Testis (tissue), 3 donors: Measurements from ENCODE around the gene PAXIP1. TPM values are rescaled to one million over a fixed set of nuclear protein-coding genes. Genes with fewer than 3 reads are reported as not detected.

Source experiments
- DNase-seq: peaks from one replicate; pipeline ENCODE4 v3.0.0-alpha.2; 2019
- H3K27ac ChIP-seq, 2 donors: fragments of 200-600 bp; sonication (generic); one replicate each; pipeline ENCODE4 v1.5.1; 2019
- H3K27me3 ChIP-seq: fragments of 200-600 bp; sonication (generic); one replicate; pipeline ENCODE4 v1.5.1; 2019
- H3K36me3 ChIP-seq: fragments of 200-600 bp; sonication (generic); one replicate; pipeline ENCODE4 v1.5.1; 2017; ENCODE audit warnings: low read depth; ENCODE audit errors: missing control alignments
- H3K4me1 ChIP-seq: fragments of 200-600 bp; sonication (generic); one replicate; pipeline ENCODE4 v1.5.1; 2019
- H3K4me3 ChIP-seq, 2 donors: fragments of 200-600 bp; sonication (generic); one replicate each; pipeline ENCODE4 v1.5.1; 2017 to 2019
- H3K9me3 ChIP-seq: fragments of 200-600 bp; sonication (generic); one replicate; pipeline ENCODE4 v1.5.1; 2017
- POLR2A ChIP-seq: fragments of 450-650 bp; IDR thresholded peaks from one replicate; pipeline ENCODE4 v1.6.1; 2017; ENCODE audit warnings: antibody characterized with exemption, mild to moderate bottlenecking, moderate library complexity
- WGBS, 2 donors: methylation state at CpG; one replicate each; pipeline ENCODE4 v1.1.5; 2018; 5-methylcytosine and 5-hydroxymethylcytosine counted together
- intact Hi-C: fragments of 100-400 bp; cut with DNase I; formaldehyde crosslinking; loops from one replicate; pipeline ENCODE4 v1.15.1; 2023; ENCODE audit warnings: low total_unique reads
- polyA plus RNA-seq: library from polyadenylated mRNA; stranded (reverse); fragments of 350-450 nt; fragmentation: Illumina TruSeq; extraction: RNeasy Lipid Tissue Mini Kit (QIAGEN cat#74804); gene quantifications from one replicate; pipeline ENCODE4 v1.2.3, GENCODE V29; 2014; ENCODE audit warnings: low read depth, low replicate concordance; ENCODE audit not compliant: insufficient read depth
- total RNA-seq, 2 donors: library from RNA; depleted of rRNA; stranded (reverse); fragments of >200 nt; gene quantifications; one replicate each; pipeline ENCODE4 v1.2.3, GENCODE V29; 2016
- TF ChIP-seq, protein P1 (sequence below), 3 experiments: fragments of 450-650 bp in 2 of 3; fragments of 200-600 bp in 1 of 3; sonication (generic) in 1 of 3; IDR thresholded peaks; one replicate each; pipeline ENCODE4 v1.5.1; 2016 to 2019; ENCODE audit warnings: antibody characterized with exemption in 3 of 3, mild to moderate bottlenecking in 2 of 3, moderate library complexity in 1 of 3

The PAXIP1 gene
- total and polyA plus RNA-seq, 3 donors from 2014 or later = 24.2 to 39.4 (median 37.2) TPM

DNA sequence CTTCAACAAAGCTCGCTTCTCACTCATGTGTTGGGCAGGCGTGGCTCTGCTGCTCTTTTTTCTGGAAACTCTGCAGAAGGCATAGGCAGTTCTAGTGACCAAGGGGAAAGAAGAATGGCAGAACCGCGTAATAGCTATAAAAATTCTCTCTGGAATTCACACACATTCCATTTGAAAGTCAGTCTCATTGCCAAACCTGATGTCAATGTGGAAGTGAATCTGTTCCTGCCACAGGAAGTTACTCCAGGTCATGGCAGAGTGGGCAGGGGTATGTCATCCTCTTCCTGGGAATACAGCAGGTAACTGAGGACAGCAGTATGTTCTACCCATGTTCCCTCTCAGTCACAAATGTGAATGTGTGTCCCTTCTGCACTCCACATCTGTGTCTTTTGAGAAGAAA lies 8.2 kb upstream of the PAXIP1 start:
- 83 to 97% methylated on average over 4 of the region's 4 CpGs for WGBS, 2 donors
- Histone ChIP-seq H3K27ac (no peak overlapping the region), H3K9me3 (no peaks in the 10 kb centered on the region), H3K36me3 (no peaks in the 10 kb centered on the region), H3K4me3 (no peak overlapping the region), H3K4me1 (no peaks in the 10 kb centered on the region), H3K27me3 (no peaks in the 10 kb centered on the region)
- no peak for DNase-seq
- intact Hi-C loops = no loop called here
- TF ChIP-seq, protein P1, sequence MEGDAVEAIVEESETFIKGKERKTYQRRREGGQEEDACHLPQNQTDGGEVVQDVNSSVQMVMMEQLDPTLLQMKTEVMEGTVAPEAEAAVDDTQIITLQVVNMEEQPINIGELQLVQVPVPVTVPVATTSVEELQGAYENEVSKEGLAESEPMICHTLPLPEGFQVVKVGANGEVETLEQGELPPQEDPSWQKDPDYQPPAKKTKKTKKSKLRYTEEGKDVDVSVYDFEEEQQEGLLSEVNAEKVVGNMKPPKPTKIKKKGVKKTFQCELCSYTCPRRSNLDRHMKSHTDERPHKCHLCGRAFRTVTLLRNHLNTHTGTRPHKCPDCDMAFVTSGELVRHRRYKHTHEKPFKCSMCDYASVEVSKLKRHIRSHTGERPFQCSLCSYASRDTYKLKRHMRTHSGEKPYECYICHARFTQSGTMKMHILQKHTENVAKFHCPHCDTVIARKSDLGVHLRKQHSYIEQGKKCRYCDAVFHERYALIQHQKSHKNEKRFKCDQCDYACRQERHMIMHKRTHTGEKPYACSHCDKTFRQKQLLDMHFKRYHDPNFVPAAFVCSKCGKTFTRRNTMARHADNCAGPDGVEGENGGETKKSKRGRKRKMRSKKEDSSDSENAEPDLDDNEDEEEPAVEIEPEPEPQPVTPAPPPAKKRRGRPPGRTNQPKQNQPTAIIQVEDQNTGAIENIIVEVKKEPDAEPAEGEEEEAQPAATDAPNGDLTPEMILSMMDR (IDR thresholded peaks at IDR 0.05) = no peak
- TF ChIP-seq POLR2A = no peak

DNA sequence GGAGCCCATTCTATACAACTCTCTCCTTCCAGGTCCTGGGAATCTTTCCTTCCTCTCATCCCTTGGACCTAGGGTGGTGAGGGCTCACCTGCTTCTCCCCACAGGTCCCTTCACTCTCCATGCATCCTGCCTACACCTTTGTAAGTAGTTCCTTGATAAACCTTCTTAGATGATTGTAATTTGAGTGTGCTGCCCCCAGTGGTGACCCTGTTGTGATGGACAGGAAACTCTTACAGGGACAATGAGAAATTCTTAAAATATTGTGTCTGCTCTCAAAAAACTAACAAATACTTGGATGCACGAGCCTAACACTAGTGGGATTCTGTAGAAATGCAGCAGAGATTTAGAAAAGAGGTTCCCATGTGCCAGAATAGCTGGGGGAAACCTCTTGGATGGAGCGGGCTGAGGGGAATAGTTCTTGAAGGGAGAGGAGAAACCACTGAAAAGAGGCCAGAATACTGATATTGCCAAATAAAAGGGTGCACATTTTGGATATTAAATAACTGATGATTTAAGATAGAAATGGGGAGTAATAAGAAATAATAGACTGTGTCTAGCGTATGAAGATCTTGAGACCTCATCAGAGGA lies 6.7 kb upstream of the PAXIP1 start:
- Histone ChIP-seq H3K36me3 (no peaks in the 10 kb centered on the region), H3K4me3 (no peak overlapping the region), H3K27ac (no peak overlapping the region), H3K27me3 (no peaks in the 10 kb centered on the region), H3K9me3 (no peaks in the 10 kb centered on the region), H3K4me1 (peaks cover under 1% of the 10 kb centered on the region)
- intact Hi-C loops = no loop called here
- no peak for DNase-seq
- WGBS, 2 donors = 81 to 85% methylated on average over 3 of the region's 3 CpGs
- TF ChIP-seq POLR2A = no peak
- TF ChIP-seq, protein P1 (IDR thresholded peaks at IDR 0.05) = peak in 1 of 3 experiments; percentile 21

DNA sequence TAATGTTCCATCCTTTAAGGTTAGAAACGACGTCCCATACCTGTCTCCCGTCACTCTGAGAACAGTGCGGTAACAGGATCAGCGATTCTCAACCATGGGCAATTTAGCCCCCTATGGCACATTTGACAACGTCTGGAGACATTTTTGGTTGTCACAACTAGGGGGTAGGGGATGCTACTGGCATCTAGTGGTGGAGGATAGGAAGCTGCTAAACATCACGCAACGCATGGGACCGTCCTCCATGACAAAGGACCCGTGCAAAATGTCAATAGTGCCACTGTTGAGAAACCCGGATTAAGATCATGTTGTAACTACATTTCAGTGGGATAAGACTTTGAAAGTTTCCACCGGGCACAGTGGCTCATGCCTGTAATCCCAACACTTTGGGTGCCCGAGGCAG lies 5.0 kb upstream of the PAXIP1 start:
- Histone ChIP-seq H3K4me1 (peaks cover 5% of the 10 kb centered on the region), H3K9me3 (no peaks in the 10 kb centered on the region), H3K4me3 (no peak overlapping the region), H3K27ac (no peak overlapping the region), H3K36me3 (no peaks in the 10 kb centered on the region), H3K27me3 (no peaks in the 10 kb centered on the region)
- intact Hi-C loops = no loop called here
- TF ChIP-seq POLR2A = no peak
- TF ChIP-seq, protein P1 (IDR thresholded peaks at IDR 0.05) = peak in 1 of 3 experiments; percentile 8
- no peak for DNase-seq
- 81 to 82% methylated on average over 9 to 13 of the region's 13 CpGs for WGBS, 2 donors

DNA sequence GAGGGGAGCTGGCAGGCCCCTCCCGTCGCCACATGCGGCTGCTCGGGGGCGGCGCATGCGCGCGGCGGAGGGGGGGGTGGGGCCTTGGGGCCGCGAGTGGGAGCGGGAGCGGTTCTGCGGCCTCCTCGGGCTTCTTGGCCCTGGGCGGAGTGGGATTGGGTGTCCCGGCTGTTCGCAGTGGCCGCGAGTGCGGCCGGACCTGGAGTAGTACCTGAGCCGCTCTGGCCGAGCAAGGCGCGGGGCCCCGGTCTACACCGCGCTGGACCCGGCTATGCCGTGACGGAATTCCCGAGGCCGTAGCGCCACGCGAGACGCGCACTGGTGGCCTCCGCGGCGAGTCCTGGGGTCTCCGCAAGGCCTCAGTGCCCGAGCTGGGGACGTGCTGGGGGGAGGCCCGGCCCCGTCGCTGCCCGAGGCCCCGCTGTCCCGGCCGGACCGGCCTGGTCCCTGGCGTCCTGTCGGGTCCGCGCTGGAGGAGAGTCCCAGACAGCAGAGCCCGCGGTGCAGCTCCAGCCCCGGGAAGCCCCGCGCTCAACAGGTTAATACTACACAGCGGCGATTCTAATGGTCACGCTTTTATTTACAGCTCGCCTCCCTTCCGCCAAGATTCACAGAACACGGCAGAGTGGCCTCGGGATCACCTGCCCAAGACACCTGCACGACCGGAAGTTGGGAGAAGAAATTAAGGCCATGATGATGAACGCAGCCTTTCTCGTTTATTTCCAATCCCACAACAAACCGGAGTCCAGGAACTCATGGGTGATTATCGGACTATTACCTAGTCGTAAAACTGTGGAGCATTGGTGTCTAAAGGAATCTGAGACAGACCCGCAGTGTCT lies 671 bp upstream of the PAXIP1 start:
- Histone ChIP-seq H3K36me3 (no peaks in the 10 kb centered on the region), H3K9me3 (no peaks in the 10 kb centered on the region), H3K27ac (peak overlapping the region; percentile 81 to 96), H3K4me1 (peaks cover 5% of the 10 kb centered on the region), H3K4me3 (peak overlapping the region; percentile 85 to 95), H3K27me3 (no peaks in the 10 kb centered on the region)
- intact Hi-C loops = no loop called here
- peak; percentile 75 for DNase-seq
- WGBS, 2 donors = 1% methylated on average over 6 to 32 of the region's 78 CpGs
- no peak for TF ChIP-seq POLR2A
- TF ChIP-seq, protein P1 (IDR thresholded peaks at IDR 0.05) = no peak
